Measurements from ENCODE around the gene DIDO1.

GRCh38 chr20:62938105-62938888 lies 12.0 kb upstream of the DIDO1 start, which contains the start of gene GID8:
- TF ChIP-seq EGR1 (IDR thresholded peaks at IDR 0.05) (no peak), CEBPB (IDR thresholded peaks at IDR 0.05) (no peak), NFIC (IDR thresholded peaks at IDR 0.05) (no peak), TCF12 (IDR thresholded peaks at IDR 0.05; ENCODE audit: low read depth) (no peak), REST (IDR thresholded peaks at IDR 0.05; ENCODE audit: low read depth) (no peak), EP300 (IDR thresholded peaks at IDR 0.05; ENCODE audit: borderline replicate concordance) (no peak), ZBTB7A (IDR thresholded peaks at IDR 0.05; ENCODE audit: low read depth) (no peak), YY1 (IDR thresholded peaks at IDR 0.05; ENCODE audit: low read depth) (no peak), FOXM1 (IDR thresholded peaks at IDR 0.05; ENCODE audit: borderline replicate concordance, low read depth) (no peak), TAF1 (IDR thresholded peaks at IDR 0.05; ENCODE audit: low read depth) (no peak)
- TF ChIP-seq, protein P1, sequence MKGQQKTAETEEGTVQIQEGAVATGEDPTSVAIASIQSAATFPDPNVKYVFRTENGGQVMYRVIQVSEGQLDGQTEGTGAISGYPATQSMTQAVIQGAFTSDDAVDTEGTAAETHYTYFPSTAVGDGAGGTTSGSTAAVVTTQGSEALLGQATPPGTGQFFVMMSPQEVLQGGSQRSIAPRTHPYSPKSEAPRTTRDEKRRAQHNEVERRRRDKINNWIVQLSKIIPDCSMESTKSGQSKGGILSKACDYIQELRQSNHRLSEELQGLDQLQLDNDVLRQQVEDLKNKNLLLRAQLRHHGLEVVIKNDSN (IDR thresholded peaks at IDR 0.05): no peak

Measured in Ishikawa (cell line).